HUDEP-2 (cell line): Measurements from ENCODE around the gene ANAPC5.
"Not testable (repeated sequence)": the region's sequence is repeated elsewhere in the genome, so short reads cannot be mapped to it uniquely, and the experiment has no call there.

Source experiments
- DNase-seq, 76 experiments: peaks; one replicate each; lab custom pipeline; 2025; ENCODE audit not compliant: unreplicated experiment in 76 of 76; lab: John Stamatoyannopoulos, UW

The ANAPC5 gene

DNA sequence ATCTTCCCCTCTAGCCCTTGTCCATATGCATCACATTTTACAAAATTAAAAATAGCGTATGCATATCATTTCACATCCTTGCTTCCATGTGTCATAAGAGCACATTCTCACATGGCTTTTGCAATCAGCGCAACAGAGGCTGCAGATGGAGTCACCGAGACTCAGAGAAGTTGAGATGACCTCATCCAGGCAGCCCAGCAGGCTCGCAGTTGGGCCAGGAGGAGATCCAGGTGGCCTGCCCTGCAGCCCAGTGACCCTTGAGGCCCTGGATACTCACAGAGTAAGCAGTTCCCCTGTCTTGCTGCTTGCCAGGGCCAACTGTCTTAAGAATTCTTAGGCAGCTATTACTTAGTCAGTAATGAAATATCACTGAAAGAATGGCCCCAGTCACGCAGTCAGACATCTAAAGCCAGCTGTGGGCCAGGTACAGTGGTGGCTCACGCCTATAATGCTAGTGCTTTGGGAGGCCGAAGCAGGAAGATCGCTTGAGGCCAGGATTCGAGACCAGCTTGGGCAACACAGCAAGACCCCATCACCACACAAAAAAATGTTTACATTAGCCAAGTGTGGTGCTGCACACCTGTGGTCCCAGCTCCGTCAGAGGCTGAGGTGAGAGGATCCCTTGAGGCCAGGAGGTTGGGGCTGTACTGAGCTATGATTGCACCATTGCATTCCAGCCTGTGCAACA, 64.8 kb downstream of the ANAPC5 start:
- no peak for DNase-seq

DNA sequence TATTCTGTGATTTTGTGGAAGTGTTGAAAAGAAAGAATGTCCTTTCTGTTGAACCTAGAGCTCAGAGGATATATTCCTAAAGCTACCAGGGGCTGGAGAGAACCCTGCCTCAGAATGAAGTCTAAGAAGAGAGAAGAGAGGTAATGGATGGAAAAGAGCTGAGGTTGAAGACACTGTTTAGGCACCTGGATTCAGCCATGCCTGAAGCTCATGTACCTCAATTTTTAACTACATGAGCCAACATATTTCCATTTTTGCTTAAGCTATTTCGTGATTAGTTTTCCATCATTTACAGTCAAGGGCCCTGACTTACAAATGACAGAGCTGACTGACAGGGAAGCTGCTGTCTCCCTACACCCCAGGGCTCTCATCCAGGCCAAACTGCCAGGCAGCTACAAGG, 66.4 kb downstream of the ANAPC5 start:
- no peak for DNase-seq

DNA sequence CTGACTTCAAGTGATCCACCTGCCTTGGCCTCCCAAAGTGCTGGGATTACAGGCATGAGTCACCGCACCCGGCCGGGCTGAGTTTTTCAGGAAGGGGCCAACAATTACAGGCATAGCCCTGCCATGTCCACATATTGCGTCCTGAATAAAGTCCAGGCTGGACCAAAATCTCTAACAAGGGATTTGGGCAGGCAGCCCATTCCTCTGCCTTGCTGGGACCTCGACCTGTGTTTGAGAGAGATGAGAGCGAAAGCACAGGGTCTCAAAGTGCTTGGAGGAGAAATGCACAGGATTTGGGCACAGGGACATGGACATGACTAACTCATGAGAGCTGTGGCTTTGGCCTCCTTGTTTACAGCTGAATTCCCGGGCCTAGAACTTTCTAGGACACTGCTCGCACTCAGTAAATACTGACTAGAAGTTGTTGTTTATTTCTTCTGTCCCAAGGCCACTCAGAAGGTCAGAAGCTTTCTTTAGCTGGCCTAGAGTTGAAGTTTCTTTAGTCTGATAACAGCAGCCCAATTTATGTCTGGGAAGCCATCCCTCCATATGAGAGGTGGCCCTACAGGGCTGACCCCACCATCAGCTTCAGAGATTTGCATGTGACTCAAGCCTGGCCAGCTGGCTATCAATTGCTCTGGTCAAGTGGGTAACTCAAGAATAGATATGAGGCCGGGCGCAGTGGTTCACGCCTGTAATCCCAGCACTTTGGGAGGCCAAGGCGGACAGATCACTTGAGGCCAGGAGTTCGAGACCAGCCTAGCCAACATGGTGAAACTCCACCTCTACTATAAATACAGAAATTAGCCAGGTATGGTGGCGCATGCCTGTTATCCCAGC, 67.4 kb downstream of the ANAPC5 start:
- no peak for DNase-seq

DNA sequence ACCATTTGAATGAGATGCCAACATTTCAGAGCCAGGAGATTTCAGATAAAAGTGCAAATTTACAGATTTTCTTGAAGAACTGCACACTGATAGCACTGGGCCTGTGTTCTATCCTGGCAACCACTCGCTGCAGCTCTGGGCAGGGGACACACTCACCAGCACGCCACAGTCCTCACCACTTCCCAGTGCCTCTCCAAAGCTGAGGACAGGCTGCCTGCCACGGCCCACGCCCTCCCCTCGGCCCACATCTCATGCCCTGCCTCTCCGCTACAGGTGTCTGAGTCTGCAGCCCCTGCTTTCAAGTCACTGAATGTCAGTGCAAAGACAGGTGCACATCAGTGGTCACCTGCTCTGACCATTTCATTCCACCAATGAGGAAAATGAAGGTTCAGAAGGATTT, 68.4 kb downstream of the ANAPC5 start:
- DNase-seq, result no peak

DNA sequence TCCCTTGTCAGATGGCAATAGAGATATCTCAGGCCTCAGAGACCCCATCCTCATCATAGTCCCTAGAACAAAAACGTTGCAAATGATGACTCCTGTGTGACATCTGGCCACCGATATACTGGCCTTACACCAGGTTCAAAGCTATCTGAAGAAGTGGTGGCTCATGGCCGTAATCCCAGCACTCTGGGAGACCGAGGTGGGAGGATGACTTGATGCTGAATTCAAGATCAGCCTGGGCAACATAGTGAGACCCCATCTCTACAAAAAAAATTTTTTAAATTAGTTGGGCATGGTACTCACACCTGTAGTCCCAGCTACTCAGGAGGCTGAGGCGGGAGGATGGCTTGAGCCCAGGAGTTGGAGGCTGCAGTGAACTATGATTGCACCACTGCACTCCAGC, 68.8 kb downstream of the ANAPC5 start:
- no peak for DNase-seq

DNA sequence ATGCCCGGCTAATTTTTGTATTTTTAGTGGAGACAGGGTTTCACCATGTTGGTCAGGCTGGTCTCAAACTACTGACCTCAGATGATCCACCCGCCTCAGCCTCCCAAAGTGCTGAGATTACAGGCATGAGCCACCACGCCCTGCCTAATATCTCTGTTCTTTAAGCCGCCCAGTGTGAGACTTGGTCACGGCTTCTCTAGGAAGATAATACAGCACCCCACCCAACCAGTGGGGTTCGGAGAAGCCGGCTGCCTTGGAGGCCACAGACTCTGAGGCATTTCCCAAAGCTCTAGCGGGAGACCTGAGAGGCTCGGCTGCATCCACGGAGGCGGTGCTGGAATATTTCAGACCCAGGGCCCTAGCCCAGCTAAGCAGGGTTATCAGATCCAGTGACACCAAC, 69.3 kb downstream of the ANAPC5 start:
- DNase-seq, result peak in 68 of 76 experiments; percentile 1 to 76 (median 48)

DNA sequence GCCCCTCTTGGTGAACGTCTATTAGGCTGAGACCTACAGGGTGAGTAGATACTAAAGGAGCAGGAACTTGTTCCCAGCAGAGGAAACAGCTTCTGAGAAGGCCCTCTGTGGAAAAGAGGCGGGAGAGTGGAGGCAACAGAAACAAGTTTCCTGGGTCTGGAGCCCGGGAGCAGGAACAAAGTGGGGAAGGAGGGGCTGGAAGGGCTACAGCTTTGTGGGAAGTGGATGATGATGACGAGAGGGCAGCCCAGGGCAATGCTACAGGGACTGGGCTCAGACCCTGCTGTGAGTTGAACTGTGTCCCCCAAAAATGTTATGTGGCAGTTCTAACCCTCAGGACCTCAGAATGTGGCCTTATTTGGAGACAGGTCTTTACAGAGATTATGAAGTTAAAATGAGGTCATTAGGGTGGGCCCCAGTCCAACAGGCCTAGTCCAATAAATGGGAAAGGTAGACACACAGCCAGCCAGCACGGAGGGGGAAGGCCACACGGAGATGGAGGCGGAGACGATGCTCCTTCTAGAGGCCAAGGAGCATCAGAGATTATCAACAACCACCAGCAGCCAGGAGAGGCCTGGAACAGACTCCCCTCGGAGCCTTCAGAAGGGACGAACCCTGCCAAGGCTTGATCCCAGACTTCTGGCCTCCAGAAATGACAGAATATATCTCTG, 70.0 kb downstream of the ANAPC5 start:
- no peak for DNase-seq

DNA sequence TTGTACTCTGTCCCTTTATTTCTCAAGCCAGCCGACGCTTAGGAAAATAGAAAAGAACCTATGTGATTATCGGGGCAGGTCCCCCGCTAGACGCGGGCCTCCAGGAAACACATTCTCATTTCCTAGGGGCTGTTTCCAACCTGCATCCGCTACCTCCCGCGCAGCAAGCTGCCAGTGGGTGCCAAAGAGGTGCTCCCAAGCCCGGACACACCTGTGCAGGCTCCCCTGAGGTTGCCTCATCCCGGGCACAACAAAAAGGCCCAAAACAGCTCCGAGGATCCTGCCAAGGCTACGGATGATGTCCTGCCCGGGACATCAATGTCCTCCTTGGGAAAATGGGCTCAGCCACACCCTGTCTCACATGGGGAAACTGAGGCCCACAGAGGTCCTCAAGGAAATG, 71.1 kb downstream of the ANAPC5 start:
- not testable (repeated sequence) for DNase-seq

DNA sequence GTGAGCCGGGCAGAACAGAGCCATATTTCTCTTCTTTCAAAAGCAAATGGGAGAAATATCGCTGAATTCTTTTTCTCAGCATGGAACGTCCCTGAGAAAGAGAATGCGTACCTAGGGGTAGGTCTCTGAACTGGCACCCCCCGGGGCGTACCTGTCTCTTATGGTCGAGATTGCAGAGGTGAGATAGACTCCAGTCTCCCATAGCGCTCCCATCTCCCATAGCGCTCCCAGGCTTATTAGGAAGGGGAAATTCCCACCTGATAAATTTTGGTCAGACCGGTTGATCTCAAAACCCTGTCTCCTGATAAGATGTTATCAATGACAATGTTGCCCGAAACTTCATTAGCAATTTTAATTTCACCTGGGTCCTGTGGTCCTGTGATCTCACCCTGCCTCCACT, 71.7 kb downstream of the ANAPC5 start:
- not testable (repeated sequence) for DNase-seq

DNA sequence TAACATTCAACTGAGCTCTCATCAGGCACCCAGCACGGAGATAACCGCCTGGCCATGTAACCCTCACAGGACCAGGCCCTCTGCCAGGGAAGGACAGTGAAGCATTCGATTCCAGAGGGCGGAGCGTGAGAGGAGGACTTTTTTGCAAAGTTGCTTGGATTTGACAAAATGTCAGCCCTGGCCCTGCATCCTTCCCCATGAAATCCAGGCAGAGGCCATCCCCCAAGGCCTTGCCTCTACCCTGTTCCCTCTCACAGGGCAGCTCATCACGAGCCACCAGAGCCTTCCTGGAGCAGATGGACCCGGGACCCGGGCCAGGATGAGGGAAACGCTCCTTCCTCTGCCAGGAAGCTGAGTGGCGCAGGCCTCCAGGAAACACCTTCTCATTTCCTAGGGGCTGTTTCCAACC, 72.7 kb downstream of the ANAPC5 start:
- DNase-seq, result peak in 10 of 76 experiments; percentile 9 to 48 (median 20)

DNA sequence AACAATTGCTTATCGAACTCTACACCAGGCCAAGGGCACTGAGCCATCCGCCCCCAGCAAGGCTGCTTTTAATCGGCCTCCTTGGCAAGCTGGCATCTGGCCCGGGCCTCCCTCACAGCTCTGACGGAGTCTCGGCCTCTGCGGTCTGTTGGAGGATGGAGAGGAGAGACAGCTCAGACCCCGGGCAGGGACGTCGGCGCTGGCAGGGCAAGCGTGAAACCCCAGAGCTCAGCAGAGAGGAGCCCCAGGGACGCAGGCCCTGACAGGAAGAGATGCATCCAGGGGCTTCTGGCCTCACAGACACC, 73.2 kb downstream of the ANAPC5 start:
- DNase-seq, result peak in 51 of 76 experiments; percentile 11 to 86 (median 60)

DNA sequence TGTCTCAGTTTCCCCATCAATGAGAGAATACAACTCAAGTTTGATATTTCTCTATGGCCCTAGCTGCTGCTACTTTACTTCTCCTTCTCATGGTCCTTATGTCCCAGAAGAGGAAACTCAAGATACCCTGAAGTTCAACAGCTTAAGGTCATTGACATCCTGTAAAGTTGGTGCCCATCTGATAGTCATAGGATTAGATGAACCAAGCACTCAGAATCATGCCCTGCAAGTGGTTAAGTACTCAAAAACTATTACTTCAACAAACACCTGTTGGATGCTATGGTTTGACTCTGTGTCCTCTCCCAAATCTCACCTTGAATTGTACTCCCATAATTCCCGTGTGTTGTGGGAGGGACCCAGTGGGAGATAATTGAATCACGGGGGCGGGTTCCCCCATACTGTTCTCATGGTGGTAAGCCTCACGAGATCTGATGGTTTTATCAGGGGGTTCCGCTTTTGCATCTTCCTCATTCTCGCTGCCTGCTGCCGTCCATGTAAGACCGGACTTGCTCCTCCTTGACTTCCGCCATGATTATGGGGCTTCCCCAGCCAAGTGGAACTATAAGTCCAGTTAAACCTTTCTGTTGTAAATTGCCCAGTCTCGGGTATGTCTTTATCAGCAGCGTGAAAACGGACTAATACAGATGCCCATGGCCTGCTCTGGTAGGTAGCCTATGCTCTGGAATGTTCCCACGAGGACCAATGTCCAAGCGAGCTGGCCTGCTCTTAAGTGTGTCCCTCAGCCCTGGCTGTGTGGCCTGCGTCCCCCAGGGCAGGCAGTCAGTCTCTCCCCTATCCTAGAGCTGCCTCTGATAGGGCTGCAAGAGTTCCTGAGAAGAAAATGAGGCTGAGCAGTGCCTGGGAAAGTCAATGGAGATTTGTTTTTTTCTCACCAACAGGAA, 73.8 kb downstream of the ANAPC5 start:
- DNase-seq, result no peak

DNA sequence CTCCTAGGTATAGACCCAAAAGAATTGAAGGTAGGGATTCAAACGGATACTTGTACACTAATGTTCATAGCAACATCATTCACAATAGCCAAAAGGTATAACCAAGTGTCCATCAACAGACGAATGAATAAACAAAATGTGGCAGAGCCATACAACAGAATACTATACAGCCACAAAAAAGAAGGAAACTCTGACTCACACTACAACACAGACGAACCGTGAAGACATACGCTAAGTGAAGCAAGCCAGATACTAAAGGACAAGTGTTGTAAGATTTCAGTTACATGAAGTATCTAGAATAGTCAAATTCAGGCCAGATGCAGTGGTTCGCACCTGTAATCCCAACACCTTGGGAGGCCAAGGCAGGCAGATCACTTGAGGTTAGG, 74.8 kb downstream of the ANAPC5 start:
- DNase-seq, result no peak

DNA sequence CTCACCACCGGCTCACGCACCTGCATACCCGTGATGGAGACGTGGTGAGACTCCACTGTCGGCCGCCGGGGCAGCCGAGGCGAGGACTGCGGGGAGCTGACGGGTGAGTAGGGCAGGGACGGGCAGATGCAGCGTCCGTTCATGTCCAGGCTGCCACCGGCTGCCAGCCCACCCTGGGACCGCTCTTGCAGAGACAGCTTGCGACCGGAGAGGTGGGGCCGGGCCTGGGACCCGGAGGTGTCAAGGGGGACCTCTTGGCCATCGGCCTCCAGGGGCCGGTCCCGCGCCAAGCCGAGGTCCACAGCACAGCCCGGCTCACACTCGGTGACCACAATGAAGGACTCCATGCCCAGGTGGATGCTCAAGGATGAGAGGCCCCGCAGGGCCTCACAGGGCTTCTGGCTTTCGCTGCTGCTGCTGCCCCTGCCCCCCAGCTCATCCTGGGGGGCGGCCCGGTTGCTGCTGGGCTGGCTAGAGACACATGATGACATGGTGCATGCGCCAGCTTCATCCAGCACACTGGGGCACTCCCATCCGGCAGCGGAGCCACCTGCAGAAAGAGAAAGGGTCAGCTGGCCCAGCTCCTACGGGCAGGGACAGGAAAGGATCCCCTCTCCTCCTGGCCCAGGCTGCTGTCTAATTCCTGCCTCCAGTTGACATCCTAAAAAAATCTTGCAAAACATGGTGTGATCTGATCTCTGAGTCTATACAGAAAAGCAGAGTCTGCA, 78.0 kb downstream of the ANAPC5 start:
- DNase-seq, result no peak

DNA sequence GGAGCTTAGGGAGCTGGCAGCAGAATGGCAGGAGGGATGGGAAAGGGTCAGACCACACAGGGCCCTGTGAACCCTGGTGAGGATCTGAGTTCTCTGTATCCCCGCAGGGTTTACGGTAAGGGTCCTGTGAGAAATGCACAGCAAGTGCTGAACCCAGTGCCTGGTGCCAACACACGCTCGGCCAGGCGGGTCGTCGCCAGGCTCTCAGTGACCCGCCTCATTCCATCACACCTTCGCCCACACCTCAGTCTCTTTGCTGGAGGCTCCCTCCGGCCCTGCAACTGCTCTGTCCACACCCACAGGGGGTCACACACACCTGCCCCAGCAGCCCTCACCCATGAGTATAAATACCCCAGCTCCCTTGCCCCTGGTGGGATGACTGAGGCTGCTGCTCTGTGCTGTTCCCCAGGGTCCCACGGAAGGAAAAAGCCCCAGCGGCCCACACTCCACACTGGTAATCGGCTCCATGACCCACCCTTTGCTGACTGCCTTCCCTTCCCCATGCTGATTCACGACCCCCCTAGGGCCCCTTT, 78.8 kb downstream of the ANAPC5 start:
- DNase-seq, result no peak

DNA sequence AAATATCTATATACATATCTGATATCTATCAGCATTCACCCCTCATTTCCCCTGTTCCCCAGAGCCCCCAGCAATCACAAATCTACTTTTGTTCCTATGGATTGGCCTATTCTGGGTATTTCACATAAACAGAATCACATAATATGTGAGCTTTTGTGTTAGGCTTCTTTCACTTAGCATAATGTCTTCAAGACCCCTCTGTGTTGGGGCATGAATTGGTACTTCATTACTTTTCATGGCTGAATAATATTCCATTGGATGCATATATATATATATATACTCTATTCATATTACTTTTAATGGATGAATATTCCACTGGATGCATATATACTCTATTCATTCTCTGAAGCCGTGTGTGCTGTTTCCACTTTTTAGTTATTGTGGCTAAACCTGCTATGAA, 84.4 kb downstream of the ANAPC5 start:
- DNase-seq, result no peak

DNA sequence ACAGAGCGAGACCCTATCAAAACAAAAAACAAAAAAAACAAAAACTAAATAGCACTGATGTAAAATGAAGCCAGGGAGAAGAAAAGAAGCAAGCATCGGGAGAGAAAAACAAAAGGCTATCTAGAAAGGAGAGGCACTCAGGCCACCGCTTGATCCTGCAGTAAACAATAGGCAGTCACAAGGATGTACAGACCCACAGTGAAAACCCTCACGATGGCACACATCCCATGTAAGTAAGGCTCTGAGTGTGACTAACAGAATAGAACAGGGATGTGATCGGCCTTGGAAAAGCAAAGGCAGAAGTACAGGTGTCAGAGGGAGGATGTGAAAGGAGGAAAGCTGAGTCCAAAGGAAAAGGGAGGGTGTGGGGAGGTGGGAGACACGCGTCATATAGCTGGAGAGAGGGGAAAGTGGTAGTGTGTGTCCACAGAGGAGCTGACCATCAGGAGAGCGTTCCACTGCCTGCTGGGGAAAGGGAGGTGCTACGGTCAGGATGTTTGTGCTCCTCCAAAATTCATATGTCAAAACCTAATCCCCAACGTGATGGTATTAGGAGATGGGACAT, 87.2 kb downstream of the ANAPC5 start:
- no peak for DNase-seq

DNA sequence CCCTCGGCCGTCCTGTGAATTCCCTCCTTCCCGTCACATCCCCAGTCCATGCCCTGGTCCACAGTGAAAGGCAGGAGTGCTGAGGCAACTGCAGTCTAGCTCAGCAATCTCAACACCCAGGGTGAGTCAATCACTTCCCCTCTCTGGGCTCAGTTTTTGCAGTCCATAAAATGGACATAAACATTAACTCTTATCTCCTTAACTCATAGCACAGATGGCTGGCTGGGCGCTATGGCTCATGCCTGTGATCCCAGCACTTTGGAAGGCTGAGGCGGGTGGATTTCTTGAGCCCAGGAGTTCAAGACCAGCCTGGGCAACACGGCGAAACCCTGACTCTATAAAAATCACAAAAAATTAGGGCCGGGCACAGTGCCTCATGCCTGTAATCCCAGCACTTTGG, 88.1 kb downstream of the ANAPC5 start:
- no peak for DNase-seq

DNA sequence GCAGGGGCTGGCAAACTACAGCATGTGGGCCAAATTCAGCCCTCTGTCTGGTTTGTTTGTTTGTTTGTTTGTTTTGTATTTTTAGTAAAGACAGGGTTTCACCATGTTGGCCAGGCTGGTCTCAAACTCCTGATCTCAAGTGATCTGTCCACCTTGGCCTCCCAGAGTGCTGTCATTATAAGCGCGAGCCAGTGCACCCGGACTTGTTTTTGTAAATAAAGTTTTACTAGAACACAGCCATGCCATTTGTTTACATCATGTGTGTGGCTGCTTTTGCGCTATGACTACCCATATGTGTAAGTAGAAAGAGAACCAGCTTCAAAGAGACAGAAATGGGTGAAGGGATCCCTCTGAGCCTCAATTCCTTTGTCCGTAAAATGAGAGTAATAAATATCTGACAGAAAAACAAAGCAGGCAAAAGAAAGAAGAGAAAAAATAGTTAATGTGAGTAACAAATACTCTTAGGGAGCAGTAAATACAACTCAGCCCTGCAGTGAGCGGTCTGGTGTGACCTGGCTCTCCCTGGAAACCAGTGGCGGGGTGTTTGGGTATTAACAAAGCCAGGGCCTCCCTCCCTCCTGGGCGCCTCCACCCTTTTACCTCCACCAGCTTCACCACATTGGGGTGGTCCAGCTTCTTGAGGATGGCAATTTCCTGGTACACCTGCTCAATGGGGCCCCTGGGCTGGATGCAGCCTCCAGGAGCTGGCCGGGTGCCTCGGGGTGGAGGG, 88.8 kb downstream of the ANAPC5 start:
- DNase-seq, result no peak
